Measurements from ENCODE around the gene LRBA. TPM values are rescaled to one million over a fixed set of nuclear protein-coding genes. Genes with fewer than 3 reads are reported as not detected.

Gene LRBA
- total RNA-seq, 1 donor from 2014 or later: 46.2 TPM

DNA sequence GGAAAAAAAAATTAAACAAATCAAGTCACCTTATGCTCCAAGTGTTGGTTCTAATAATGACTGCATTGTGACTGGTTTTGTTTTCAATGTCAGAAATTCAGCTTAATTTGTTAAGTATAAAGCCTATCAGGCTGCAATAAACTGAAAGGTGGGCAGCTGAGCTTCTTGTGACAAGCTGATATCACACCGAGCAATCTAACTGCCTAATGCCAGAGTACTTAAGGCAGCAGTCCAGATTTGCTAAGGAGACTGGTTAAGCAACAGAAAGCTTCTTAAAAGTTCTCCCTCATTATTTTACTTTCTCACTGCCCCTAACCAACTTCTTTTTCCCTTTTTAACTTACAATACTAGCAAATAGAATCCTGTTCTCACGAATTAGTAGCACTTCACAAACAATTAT is 232.2 kb downstream of the LRBA start:
- TF ChIP-seq, protein P1, sequence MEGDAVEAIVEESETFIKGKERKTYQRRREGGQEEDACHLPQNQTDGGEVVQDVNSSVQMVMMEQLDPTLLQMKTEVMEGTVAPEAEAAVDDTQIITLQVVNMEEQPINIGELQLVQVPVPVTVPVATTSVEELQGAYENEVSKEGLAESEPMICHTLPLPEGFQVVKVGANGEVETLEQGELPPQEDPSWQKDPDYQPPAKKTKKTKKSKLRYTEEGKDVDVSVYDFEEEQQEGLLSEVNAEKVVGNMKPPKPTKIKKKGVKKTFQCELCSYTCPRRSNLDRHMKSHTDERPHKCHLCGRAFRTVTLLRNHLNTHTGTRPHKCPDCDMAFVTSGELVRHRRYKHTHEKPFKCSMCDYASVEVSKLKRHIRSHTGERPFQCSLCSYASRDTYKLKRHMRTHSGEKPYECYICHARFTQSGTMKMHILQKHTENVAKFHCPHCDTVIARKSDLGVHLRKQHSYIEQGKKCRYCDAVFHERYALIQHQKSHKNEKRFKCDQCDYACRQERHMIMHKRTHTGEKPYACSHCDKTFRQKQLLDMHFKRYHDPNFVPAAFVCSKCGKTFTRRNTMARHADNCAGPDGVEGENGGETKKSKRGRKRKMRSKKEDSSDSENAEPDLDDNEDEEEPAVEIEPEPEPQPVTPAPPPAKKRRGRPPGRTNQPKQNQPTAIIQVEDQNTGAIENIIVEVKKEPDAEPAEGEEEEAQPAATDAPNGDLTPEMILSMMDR (IDR thresholded peaks at IDR 0.05): no peak
- no peak overlapping the region for H3K4me3 ChIP-seq
- DNase-seq: no peak
- intact Hi-C loops (cut with DNase I): no loop called here
- no peak overlapping the region for H3K27ac ChIP-seq
- no peaks in the 10 kb centered on the region for H3K36me3 ChIP-seq
- no peaks in the 10 kb centered on the region for H3K27me3 ChIP-seq (ENCODE audit: low read depth)
- H3K9me3 ChIP-seq: no peaks in the 10 kb centered on the region
- ATAC-seq: no peak
- peaks cover 7% of the 10 kb centered on the region for H3K4me1 ChIP-seq

DNA sequence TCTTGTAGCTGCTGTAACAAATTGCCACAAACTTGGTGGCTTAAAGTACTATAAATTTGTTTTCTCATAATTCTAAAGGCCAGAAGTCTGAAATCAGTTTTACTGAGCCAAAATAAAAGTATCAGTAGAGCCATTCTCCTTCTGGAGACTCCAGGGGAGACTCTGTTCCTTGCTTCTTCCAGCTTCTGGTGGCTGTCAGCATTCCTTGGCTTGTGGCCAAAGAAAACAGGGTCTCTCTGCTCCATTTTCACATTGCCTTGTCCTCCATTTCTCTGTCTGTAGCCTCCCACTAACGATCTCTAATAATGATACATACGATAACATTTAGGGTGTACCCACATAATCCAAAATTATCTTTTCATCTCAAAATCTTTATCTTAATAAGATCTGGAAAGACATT is 232.8 kb downstream of the LRBA start:
- intact Hi-C loops (cut with DNase I): no loop called here
- no peaks in the 10 kb centered on the region for H3K9me3 ChIP-seq
- peaks cover 7% of the 10 kb centered on the region for H3K4me1 ChIP-seq
- DNase-seq (no peak), ATAC-seq (no peak)
- H3K27me3 ChIP-seq (ENCODE audit: low read depth): no peaks in the 10 kb centered on the region
- no peaks in the 10 kb centered on the region for H3K36me3 ChIP-seq
- TF ChIP-seq, protein P1 (IDR thresholded peaks at IDR 0.05): no peak
- H3K4me3 ChIP-seq: no peak overlapping the region
- H3K27ac ChIP-seq: no peak overlapping the region

DNA sequence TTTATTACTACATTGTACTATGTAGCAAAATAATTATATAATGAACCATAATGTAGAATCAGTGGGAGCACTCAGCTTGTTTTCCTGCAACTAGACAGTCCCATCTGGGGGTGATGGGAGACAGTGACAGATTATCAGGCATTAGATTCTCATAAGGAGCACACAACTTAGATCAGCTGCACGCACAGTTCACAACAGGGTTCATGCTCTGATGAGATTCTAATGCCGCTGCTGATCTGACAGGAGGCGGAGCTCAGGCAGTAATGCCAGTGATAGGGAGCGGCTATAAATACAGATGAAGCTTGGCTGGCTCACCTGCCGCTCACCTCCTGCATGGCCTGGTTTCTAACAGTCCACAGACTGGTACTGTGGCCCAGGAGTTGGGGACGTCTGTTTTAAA is 233.9 kb downstream of the LRBA start:
- TF ChIP-seq, protein P1 (IDR thresholded peaks at IDR 0.05): no peak
- no peak overlapping the region for H3K4me3 ChIP-seq
- peaks cover 7% of the 10 kb centered on the region for H3K4me1 ChIP-seq
- ATAC-seq (no peak), DNase-seq (no peak)
- H3K36me3 ChIP-seq: no peaks in the 10 kb centered on the region
- no peaks in the 10 kb centered on the region for H3K27me3 ChIP-seq (ENCODE audit: low read depth)
- intact Hi-C loops (cut with DNase I): no loop called here
- no peaks in the 10 kb centered on the region for H3K9me3 ChIP-seq
- H3K27ac ChIP-seq: no peak overlapping the region

DNA sequence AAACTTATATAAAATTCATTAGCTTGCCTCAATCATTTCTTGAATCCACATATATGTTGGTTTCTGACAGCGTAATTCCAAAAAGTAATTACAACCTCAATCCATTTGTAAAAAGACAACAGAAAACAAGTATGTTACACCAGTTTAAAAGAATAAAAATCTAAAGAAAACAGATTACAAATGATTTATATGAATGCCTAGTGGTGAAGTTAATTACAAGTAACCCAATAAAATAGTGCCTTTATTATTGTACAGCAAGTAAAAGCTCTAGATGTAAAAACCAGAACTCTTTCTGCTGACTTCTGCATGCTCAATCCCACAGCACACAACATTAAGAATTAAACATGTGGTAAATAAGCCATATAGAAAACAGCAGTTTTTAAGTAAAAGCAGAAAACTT is 235.4 kb downstream of the LRBA start:
- ATAC-seq (no peak), DNase-seq (no peak)
- intact Hi-C loops (cut with DNase I): no loop called here
- H3K9me3 ChIP-seq: no peaks in the 10 kb centered on the region
- H3K27me3 ChIP-seq (ENCODE audit: low read depth): no peaks in the 10 kb centered on the region
- no peak overlapping the region for H3K27ac ChIP-seq
- peaks cover 7% of the 10 kb centered on the region for H3K4me1 ChIP-seq
- no peak overlapping the region for H3K4me3 ChIP-seq
- TF ChIP-seq, protein P1 (IDR thresholded peaks at IDR 0.05): no peak
- no peaks in the 10 kb centered on the region for H3K36me3 ChIP-seq

DNA sequence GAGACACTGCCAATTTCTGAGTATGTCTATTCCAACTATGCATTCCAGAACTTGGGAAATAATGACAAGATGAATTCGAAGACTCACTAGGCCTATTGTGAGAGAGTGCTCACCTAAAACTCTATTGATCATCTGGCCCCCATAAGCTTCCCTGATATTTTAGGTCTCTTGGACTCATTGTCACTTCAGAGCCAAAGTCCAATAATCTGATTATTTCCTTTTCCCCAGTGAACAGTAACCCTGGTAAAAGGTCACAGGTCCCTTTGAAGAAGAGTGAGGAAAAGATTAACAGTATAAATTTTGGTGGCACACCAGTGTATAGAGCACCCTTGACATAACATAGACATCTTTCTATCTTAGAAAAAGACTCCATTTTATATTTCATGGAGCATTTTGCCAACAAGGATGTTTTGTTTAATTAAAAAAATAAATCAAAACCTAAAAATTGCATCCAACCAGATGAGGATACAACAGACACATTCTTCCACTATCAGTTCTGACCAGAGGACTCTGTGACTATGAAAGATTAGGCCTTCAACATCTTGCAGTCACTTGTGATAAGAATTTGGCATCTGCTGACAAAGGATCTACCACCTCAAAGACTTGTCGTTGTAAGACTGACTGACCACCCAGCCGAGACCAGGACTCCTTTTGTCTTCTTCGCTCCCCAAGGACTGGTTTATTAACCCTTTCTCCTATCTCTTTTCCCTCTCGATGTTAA is 241.2 kb downstream of the LRBA start:
- no peak overlapping the region for H3K27ac ChIP-seq
- H3K4me1 ChIP-seq: no peaks in the 10 kb centered on the region
- no peak for DNase-seq
- TF ChIP-seq, protein P1 (IDR thresholded peaks at IDR 0.05): no peak
- intact Hi-C loops (cut with DNase I): no loop called here
- peaks cover 8% of the 10 kb centered on the region for H3K36me3 ChIP-seq
- no peaks in the 10 kb centered on the region for H3K9me3 ChIP-seq
- no peak overlapping the region for H3K4me3 ChIP-seq
- no peak for ATAC-seq
- no peaks in the 10 kb centered on the region for H3K27me3 ChIP-seq (ENCODE audit: low read depth)

Data from lower lobe of right lung (tissue), 2 donors.